Natural killer cell (primary cell): ENCODE data around the gene CD37. TPM values are rescaled to one million over a fixed set of nuclear protein-coding genes. Genes with fewer than 3 reads are reported as not detected.
"Not testable (repeated sequence)": the region's sequence is repeated elsewhere in the genome, so short reads cannot be mapped to it uniquely, and the experiment has no call there.

Experiments
- ATAC-seq, 3 donors: fragments of 150-1000 bp in 2 of 3; fragments of 200-7000 bp in 1 of 3; cut with Tn5 transposase; 1 replicate in 1 of 3; 2 replicates in 2 of 3; pipeline ENCODE4 v1.10.0; 2021; ENCODE audit warnings: mild to moderate bottlenecking in 2 of 3, moderate library complexity in 2 of 3
- DNase-seq, 2 donors: peaks; one replicate each; pipeline versions ENCODE4 v3.0.0 to v3.0.0-alpha.2; 2013 to 2021; ENCODE audit warnings: mixed read lengths in 1 of 2
- H3K27ac ChIP-seq: one replicate; pipeline ENCODE4 v1.5.1; 2013; ENCODE audit warnings: mild to moderate bottlenecking, low read length
- H3K27me3 ChIP-seq: one replicate; pipeline ENCODE4 v1.6.1; 2013; ENCODE audit warnings: low read length; ENCODE audit not compliant: control insufficient read depth, insufficient read depth
- H3K36me3 ChIP-seq: one replicate; pipeline ENCODE4 v1.6.1; 2013; ENCODE audit warnings: low read length; ENCODE audit not compliant: control insufficient read depth, insufficient read depth
- H3K4me1 ChIP-seq: one replicate; pipeline ENCODE4 v1.6.1; 2013; ENCODE audit warnings: low read length; ENCODE audit not compliant: control insufficient read depth, insufficient read depth
- H3K4me3 ChIP-seq: one replicate; pipeline ENCODE4 v1.5.1; 2013; ENCODE audit warnings: low read length
- H3K9me3 ChIP-seq: one replicate; pipeline ENCODE4 v1.6.1; 2013; ENCODE audit warnings: low read length; ENCODE audit not compliant: control insufficient read depth, insufficient read depth
- H3K27ac Mint-ChIP-seq, 2 donors: one replicate each; pipeline ENCODE4 v1.8.0; 2022; ENCODE audit warnings: mild to moderate bottlenecking in 2 of 2, mixed read lengths in 2 of 2, moderate library complexity in 1 of 2
- H3K27me3 Mint-ChIP-seq, 2 donors: one replicate each; pipeline ENCODE4 v1.8.0; 2022; ENCODE audit warnings: low read depth in 2 of 2, mixed read lengths in 2 of 2
- H3K36me3 Mint-ChIP-seq: one replicate; pipeline ENCODE4 v1.8.0; 2022; ENCODE audit warnings: mixed read lengths
- H3K4me1 Mint-ChIP-seq, 2 donors: one replicate each; pipeline ENCODE4 v1.8.0; 2022; ENCODE audit warnings: mixed read lengths in 2 of 2
- H3K4me3 Mint-ChIP-seq: one replicate; pipeline ENCODE4 v1.8.0; 2022; ENCODE audit warnings: mild to moderate bottlenecking, moderate library complexity, mixed read lengths
- H3K9me3 Mint-ChIP-seq, 2 donors: one replicate each; pipeline ENCODE4 v1.8.0; 2022; ENCODE audit warnings: mixed read lengths in 2 of 2
- WGBS: methylation state at CpG from one replicate; pipeline ENCODE4 v1.1.7; 2013; ENCODE audit warnings: missing lambda C conversion rate; ENCODE audit not compliant: insufficient coverage; 5-methylcytosine and 5-hydroxymethylcytosine counted together
- intact Hi-C: fragments of 100-400 bp; cut with micrococcal nuclease; formaldehyde crosslinking; loops from one replicate; pipeline ENCODE4 v1.14.2; 2022
- total RNA-seq, 4 donors: library from RNA; stranded (reverse); fragments of 120-200 nt in 1 of 4; gene quantifications; one replicate each; pipeline versions ENCODE4 v1.2.3 to v1.2.4, GENCODE V29; 2013 to 2022
- TF ChIP-seq, protein P1 (sequence below): fragments of 200-600 bp; IDR thresholded peaks from one replicate; pipeline ENCODE4 v1.8.0; 2022; ENCODE audit warnings: antibody characterized with exemption

CD37 gene
- total RNA-seq, 3 donors from 2014 or later (not counting 1 experiment from before 2014, with no cell fraction given), result 322 to 392 (median 359) TPM

GRCh38 chr19:49331616-49332055 lies 3.6 kb upstream of the CD37 start:
- 44% methylated on average over 2 of the region's 2 CpGs for WGBS
- Mint-ChIP-seq H3K4me1 (peaks cover 69 to 76% of the 10 kb centered on the region in 2 donors), H3K36me3 (peaks cover 8% of the 10 kb centered on the region), H3K9me3 (no peaks in the 10 kb centered on the region), H3K27me3 (no peaks in the 10 kb centered on the region), H3K4me3 (no peak overlapping the region), H3K27ac (peak overlapping the region; percentile 97 to 98)
- Histone ChIP-seq H3K27ac (peak overlapping the region; percentile 13), H3K4me1 (peaks cover 53% of the 10 kb centered on the region), H3K36me3 (peaks cover 12% of the 10 kb centered on the region), H3K27me3 (no peaks in the 10 kb centered on the region), H3K4me3 (no peak overlapping the region), H3K9me3 (no peaks in the 10 kb centered on the region)
- DNase-seq (peak in 1 of 2 donors; percentile 86), ATAC-seq (peak; percentile 48 to 71 (median 66))
- TF ChIP-seq, protein P1, sequence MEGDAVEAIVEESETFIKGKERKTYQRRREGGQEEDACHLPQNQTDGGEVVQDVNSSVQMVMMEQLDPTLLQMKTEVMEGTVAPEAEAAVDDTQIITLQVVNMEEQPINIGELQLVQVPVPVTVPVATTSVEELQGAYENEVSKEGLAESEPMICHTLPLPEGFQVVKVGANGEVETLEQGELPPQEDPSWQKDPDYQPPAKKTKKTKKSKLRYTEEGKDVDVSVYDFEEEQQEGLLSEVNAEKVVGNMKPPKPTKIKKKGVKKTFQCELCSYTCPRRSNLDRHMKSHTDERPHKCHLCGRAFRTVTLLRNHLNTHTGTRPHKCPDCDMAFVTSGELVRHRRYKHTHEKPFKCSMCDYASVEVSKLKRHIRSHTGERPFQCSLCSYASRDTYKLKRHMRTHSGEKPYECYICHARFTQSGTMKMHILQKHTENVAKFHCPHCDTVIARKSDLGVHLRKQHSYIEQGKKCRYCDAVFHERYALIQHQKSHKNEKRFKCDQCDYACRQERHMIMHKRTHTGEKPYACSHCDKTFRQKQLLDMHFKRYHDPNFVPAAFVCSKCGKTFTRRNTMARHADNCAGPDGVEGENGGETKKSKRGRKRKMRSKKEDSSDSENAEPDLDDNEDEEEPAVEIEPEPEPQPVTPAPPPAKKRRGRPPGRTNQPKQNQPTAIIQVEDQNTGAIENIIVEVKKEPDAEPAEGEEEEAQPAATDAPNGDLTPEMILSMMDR, result no peak
- intact Hi-C loops, result no loop called here

DNA sequence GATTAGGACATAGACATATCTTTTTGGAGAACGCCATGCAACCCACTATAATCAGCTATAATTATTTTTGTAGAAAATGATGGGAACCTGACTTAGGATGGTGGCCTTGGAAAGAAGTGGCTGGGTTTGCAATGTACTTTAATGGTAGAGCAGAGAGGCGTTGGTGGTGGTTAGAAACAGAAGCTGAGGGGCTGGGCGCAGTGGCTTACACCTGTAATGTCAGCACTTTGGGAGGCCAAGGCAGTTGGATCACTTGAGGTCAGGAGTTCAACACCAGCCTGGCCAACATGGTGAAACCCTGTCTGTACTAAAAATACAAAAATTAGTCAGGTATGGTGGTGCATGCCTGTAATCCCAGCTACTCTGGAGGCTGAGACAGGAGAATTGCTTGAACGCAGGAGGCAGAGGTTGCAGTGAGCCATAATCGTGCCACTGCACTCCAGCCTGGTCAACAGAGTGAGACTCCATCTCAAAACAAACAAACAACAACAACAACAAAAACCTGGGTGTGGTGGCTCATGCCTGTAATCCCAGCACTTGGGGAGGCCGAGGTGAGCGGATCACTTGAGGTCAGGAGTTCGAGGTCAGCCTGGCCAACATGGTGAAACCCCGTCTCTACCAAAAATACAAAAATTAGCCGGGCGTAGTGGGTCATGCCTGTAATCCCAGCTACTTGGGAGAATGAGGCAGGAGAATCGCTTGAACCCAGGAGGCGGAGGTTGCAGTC lies 2.4 kb upstream of the CD37 start:
- H3K27me3 Mint-ChIP-seq, intact Hi-C loops, H3K27me3 ChIP-seq, ATAC-seq, H3K36me3 Mint-ChIP-seq, H3K9me3 Mint-ChIP-seq, H3K4me3 ChIP-seq, DNase-seq, H3K9me3 ChIP-seq: not testable (repeated sequence)
- Mint-ChIP-seq H3K27ac (peak overlapping the region; percentile 97 to 98), H3K4me3 (peak overlapping the region; percentile 83), H3K4me1 (peaks cover 69 to 82% of the 10 kb centered on the region in 2 donors)
- peaks cover 65% of the 10 kb centered on the region for H3K4me1 ChIP-seq
- peaks cover 23% of the 10 kb centered on the region for H3K36me3 ChIP-seq
- peak overlapping the region; percentile 84 for H3K27ac ChIP-seq
- 91% methylated on average over 12 of the region's 13 CpGs for WGBS

DNA sequence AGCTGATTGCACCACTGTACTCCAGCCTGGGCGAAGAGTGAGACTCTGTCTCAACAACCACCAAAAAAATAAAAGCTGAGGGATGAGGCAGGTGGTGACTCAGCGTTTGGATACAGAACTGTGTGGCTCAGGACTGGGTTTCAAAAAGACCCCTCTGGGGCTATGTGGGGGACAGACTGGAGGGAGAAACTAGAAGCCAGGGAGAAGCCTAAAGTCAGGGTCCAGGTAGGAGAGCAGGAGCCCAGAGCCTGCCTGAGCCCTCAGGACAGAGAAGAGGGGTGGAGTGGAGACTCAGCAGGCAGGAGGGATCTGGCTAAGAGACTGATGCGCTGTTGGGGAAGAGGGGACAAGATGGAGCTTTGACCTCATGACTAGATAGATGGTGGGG lies 1.8 kb upstream of the CD37 start:
- Histone ChIP-seq H3K36me3 (peaks cover 28% of the 10 kb centered on the region), H3K4me1 (peaks cover 71% of the 10 kb centered on the region), H3K27ac (peak overlapping the region; percentile 84), H3K4me3 (no peak overlapping the region), H3K9me3 (no peaks in the 10 kb centered on the region), H3K27me3 (no peaks in the 10 kb centered on the region)
- Mint-ChIP-seq H3K27ac (peak overlapping the region; percentile 97 to 98), H3K36me3 (peaks cover 8% of the 10 kb centered on the region), H3K4me1 (peaks cover 68 to 84% of the 10 kb centered on the region in 2 donors), H3K27me3 (no peaks in the 10 kb centered on the region), H3K4me3 (peak overlapping the region; percentile 83), H3K9me3 (no peaks in the 10 kb centered on the region)
- DNase-seq (no peak), ATAC-seq (no peak)
- intact Hi-C loops, result no loop called here
- 36% methylated on average over 2 of the region's 3 CpGs for WGBS
- TF ChIP-seq, protein P1, result no peak

DNA sequence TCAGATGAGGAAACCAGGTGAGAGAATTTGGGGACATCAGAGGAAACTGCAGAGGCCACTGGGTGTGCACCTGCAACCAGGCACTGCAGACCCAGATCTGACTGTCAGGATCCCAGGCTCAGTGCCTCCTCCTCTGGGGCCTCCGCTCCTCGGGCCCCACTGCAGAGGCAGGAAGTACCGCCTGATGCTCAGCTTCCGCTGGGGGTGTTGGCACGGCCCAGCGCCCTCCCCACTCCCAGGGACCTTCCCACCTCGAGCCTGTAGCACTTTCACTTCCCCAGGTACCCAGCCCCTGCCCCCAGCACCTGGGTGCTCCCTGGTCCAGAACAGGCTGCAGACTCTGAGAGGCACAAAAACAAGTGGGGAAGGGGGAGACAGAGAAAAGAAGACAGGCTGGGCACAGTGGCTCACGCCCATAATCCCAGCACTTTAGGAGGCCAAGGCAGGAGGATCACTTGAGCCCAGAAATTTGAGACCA lies 1.4 kb upstream of the CD37 start:
- Histone ChIP-seq H3K27ac (peak overlapping the region; percentile 84), H3K36me3 (peaks cover 30% of the 10 kb centered on the region), H3K4me3 (peak overlapping the region; percentile 2), H3K4me1 (peaks cover 75% of the 10 kb centered on the region), H3K9me3 (no peaks in the 10 kb centered on the region), H3K27me3 (no peaks in the 10 kb centered on the region)
- intact Hi-C loops, result no loop called here
- Mint-ChIP-seq H3K27me3 (no peaks in the 10 kb centered on the region), H3K4me3 (peak overlapping the region; percentile 83), H3K9me3 (no peaks in the 10 kb centered on the region), H3K27ac (peak overlapping the region; percentile 97 to 98), H3K4me1 (peaks cover 67 to 87% of the 10 kb centered on the region in 2 donors), H3K36me3 (peaks cover 8% of the 10 kb centered on the region)
- ATAC-seq (peak; percentile 70 to 77 (median 74)), DNase-seq (peak; percentile 57 to 89)
- 4% methylated on average over 8 of the region's 8 CpGs for WGBS
- TF ChIP-seq, protein P1, result no peak
